ENCODE data around the gene PMM2.

Gene PMM2

DNA sequence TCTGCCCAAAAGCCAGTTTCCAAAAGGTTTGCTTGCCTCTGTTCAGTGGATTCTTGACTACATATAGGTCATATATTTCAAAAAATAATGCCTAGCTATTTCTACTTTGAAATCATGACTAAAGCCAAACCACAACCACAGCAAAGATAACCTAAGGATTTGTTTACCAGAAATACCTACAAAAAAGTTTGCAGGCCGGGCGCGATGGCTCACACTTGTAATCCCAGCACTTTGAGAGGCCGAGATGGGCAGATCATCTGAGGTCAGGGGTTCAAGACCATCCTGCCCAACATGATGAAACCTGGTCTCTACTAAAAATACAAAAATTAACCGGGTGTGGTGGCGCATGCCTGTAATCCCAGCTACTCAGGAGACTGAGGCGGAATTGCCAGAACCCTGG, 56.0 kb downstream of the PMM2 start:
- DNase-seq, result no peak

DNA sequence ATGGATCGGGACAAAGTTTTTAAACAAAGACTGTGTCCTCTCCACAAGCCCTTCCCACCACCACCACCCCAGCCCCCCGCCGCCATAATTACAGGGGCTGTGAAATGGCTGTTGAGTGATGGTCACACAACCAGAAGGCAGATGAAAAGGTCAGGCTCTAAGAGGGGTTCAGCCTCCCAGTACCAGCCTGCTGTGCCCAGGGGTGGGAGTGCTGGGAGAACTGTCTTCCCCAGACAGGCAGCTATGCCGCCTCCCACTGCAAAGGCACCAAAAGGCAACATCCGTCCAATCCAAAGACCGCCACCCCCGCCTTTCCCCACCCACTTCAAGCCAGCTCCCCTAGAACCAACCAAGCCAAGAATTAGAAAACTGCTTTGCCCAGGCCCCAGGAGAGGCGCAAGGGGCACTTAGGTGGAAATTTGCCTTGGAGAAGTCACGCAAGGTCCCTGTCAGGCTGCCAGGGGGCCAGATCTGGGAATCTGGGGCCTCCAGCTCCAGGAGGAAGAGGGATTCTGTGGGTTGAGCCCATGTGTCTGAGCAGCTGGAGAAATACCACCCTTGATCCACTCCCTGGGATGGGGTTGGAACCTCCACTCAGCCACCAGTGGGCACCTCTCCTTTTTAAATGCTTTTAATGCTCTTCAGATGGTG, 56.8 kb downstream of the PMM2 start:
- DNase-seq, result no peak

DNA sequence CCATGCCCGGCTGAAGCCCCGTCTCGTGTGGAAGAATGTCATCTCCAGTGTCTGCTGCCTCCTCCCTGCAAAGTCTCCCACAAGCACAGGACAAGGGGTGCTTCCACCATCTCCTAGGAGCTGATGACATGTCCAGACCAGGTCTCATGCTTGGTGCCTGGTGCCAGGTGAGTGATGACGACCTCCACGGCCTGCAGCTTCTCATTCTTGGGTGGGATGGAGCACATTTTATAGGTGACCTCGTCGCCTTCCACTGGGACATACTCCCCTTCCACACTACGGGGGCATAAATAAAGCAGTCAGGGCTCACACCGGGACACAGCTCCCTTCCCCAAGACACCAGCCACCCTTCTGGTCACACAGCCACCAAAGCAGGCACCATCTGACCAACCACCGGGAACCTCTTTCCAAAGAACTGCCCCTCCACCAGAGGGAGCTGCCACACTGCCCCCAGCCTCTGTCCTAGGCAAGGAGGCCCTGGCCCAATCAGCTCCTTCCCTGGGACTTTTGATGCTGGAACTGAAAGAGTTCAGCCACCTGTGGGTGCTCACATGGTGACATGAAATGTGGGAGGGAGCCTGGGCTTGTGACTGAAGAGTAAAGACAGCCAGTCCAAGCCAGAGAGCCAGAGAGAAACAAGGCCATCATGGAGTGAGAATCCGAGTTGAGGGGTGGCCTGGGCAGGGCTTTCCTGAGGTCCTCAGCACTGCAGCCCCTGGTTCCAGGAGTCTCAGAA, 57.6 kb downstream of the PMM2 start:
- DNase-seq, result no peak

DNA sequence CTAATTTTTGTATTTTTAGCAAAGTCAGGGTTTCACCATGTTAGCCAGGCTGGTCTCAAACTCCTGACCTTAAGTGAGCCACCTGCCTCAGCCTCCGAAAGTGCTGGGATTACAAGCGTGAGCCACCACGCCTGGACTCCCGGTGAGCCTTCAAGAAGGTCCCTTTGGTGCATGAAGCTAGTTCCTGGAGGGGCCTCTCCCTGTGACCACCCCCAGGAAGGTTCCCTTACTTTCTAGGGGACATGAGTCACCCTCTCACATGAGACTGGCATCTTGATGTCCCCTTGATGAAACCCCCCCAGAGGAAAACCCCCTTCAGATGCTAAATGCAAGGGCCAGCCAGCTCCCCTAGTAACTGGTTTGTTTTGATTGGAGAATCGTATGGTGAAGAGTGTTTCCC, 58.3 kb downstream of the PMM2 start:
- no peak for DNase-seq

DNA sequence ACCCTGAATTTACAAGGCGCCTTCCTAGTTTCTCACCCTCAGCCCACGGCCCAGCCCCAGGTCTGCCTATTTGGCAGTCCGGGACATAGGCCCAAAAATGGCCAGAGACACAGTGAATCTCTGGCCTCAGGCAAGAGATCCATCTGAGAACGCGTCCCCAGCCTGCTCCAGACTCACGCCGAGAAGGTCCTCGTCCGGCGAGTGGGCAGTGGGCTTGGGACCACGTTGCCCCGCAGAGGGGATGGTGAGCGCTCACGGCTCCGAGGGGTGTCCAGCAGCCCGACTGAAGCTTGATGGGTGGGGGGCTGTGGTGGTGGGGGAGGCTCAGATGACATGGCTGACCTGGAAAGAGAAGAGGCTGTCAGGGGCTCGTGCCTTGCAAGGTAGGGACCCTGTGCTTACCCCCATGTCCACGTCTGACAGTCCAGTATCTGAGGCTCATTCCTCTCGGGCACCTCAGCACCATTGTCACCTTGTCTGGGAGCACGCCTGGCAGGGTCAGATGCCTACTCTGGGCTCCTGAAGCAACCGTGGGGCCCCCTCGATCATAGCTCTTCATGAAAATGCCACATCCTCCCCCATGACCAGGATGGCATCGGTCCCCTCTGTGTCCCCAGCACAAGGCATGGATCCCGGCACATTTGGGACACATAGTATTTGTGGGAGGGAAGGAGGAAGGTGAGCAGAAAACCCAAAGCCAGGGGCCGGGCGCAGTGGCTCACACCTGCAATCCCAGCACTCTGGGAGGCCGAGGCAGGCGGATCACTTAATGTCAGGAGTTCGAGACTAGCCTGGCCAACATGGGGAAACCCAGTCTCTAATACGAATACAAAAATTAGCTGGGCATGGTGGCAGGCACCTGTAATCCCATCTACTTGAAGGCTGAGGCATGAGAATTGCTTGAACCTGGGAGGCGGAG, 61.6 kb downstream of the PMM2 start:
- DNase-seq, result no peak

DNA sequence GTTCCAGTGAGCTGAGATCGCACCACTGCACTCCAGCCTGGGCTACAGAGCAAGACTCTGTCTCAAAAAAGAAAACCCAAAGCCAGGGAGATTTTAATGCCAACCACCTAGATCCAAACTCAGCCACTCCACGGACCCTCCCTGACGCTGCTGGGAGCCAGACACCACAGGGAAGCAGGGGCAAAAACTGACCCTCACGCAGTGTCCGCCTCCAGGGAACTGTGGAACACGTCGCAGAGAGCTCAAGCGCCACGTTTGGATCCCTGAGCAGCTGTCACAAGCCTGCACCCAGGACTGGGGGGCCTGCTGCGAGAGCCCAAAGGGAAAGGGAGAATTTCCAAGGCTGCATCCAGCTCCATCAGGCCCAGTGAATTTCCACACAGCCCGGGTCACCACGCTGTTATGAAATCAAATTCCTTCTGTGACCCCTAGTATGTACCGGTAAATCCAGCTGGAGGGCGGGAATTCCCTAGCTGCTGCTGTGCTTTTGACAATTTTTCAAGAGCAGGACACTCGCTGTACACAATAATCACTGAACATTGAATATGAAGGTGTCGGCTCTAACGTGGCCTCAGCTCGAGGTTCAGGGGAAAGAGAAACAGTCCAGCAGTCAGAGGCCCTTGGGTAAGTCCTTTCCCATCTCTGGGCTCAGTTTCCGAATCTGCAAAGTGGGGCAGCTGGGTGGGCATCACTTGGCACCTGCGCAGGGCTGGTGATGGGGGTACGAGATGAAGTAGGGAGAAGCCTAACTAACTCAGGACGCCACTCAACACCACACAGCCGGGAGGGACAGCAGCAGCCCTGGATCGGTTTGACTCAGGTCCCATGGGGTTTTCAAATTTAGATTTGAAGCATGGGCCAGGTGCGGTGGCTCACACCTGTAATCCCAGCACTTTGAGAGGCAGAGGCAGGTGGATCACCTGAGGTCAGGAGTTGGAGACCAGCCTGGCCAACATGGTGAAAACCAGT, 62.6 kb downstream of the PMM2 start:
- DNase-seq, result peak; percentile 72

DNA sequence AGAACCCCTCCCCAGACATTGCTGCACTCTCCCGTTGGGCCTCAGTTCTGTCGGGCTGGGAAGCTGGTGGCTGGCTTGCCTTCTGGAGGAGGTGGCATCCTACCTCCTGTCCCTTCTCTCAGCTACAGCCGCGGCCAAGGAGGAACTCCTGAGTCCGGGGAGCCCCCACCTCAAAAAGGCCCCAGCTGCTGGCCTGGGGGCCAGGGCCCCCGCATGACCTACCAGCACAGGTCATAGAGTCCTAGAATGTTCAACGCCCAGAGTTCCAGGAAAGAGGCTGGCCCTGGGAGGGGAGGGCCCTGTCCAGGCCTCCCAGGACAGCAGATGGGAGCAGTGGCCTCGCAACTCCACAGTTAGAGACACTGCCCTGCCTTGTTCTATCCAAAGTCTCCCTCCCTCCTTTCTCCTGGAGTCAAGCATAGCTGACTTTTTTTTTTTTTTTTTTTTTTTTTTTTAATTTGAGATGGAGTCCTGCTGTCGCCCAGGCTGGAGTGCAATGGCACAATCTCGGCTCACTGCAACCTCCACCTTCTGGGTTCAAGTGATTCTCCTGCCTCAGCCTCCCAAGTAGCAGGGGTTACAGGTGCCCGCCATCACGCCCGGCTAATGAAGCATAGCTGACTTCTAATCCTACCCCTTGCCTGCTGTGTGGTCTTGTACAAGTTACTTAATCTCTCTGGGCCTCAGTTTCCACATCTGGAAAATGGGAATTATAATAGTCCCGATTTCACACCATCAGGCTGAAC, 64.1 kb downstream of the PMM2 start:
- no peak for DNase-seq

DNA sequence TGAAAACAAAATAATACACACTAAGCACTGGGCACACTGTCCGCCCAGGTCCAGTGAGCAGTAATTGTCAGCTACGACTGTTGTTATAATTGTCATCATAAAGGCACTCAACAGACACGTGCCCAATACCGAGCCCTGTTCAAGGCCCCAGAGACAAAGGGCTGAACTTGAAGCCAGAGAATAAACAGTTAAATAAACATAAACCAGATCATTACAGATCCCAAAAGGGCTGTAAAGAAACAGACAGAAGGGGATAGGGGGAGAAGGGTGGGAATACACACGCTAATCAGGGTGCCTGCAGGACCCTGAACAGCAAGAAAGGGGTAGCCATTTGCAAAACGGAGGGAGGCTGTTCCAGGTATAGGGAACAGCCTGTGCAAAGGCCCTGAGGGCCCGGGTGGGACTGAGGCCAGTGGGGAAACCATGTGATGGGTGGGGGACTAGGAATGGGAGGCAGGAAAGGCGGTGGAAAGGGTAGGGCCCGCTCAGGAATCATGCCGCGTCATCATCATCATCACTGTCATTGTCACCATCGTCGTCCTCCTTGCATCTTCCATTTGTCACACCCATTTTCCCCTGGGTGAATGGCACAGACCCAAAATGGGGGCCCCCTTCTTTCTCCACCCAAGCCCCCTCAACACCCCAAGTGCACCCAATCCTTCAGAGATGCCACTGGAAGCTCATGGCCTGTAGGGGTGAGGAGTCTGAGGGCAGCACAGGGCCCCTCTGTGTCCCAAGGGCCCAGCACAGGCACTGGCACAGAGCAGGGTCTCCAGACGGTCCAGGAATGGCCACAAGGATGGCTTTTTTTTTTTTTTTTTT, 64.9 kb downstream of the PMM2 start:
- no peak for DNase-seq

DNA sequence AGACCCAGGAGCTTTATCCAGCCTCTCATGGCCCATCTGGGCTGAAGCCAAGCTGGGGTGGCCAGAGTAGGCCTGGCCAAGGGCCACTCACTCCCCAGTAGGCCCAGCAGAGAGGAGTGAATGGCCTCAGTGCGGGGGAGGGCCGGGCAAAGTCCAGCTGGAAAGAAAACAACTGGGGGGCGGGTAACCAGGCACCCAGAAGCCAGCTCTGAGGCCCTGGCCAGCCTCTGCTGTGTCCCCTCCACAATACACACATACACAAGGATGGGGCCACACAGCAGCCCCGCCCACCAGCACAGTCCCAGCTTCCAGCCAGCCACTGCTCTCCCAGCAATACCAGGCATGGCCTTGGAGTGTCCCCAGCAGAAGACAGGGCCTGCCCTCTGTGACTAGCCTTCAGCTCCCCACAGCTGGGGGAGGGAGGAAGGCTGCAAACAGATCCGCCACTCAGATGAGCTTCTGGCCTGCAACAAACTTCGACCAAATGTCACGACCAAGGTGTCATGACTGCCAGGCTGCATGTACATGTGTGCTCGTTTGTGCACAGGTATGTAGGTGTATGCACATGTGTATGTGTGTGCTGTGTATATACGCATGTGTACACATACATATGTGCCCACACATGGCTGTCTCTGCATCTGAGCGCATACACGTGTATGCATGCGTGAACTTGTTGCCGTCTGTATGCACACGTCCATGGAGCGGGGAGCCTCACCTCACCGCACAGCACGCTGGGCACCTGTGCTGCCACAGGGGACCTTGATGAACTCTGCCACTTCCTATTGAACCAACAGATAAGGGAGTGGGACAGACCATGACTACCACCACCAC, 66.2 kb downstream of the PMM2 start:
- no peak for DNase-seq

DNA sequence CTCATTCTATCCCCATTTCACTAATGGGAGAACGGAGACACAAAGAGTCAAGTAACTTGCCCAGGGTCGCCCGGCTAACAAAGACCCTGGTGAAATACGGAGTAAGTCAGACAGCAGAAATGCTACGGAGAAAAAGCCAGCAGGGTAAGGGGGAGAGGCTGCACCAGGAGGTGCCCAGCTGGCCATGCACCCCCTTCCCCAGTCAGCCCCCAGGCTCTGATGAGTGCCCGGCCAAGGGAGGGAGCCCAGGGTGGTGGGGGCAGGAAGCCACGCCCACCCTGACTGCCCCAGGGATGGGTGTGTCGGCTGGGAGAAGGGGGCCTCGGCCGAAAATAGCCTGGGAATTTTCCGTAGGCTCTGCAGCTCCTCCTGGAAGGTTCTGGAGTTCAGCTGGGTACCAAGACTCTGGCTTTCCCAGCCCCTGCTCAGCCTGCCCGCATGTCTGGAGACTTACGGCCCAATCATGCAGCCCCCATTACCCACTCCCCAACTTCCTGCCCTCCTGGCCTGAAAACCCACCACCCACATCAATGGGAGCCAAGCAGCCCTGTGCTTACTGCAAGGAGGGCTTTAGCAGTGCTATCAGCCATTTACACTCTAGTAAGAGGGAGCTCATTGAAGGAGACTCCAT, 67.0 kb downstream of the PMM2 start:
- no peak for DNase-seq

DNA sequence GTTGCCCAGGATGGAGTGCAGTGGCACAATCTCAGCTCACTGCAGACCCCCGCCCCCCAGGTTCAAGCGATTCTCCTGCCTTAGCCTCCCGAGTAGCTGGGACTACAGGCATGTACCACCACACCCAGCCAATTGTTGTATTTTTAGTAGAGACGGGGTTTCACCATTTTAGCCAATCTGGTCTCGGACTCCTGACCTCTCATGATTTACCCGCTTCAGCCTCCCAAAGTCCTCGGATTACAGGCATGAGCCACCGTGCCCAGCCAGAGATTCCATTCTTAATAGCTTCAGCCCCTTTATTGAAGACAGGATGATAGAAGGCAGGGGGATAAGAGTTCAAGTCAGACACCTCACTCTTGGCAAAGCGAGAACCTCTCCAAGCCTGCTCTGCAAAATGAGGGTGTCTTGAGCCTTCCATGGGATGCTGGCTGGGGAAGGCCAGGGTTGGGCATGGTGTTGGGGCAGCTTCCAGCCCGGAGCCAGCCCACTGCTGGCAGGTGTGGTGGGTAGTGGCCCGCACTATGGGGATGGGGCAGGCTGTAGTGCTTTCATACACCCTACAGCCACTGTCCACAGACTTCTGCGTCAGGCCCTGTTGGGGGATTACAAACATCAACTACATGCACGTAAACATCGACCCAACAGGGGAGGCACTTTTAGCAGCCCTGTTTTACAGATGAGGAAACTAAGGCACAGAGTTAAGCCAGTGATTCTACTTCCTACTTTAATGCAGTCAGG, 67.7 kb downstream of the PMM2 start:
- no peak for DNase-seq

DNA sequence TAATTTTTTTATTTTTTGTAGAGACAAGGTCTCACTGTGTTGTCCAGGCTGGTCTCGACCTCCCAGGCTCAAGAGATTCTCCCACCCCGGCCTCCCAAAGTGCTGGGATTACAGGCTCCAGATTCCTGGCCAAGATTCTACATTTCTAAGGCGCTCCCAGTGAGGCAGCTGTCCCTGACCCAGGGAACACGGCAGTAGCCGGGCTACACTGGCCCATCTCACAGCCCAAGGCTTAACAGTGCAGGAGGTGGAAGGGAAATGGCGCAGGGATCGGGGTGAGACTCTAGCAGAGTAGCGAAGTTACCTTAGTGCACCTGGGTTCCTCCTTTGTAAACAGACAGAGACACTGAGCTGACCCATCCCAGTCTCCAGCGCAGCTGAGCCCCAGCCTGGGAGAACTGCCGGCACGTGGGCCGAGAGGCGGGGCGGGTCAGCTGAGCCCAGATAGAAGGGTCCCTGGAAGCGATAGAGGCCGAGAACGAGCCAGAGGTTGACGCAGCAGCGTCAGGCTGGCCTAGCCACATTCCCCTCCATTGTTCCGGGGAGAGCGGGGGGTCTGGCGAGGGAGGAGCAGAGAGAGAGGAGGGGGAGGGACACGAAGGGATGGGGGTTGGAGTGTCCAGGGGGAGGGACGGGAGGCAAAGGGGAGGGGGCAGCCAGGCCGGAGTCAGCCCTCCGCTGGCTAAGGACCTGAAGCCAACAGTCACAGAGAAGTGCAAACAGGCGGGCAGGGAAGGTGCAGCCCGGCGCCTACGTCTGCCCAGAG, 68.7 kb downstream of the PMM2 start:
- no peak for DNase-seq

DNA sequence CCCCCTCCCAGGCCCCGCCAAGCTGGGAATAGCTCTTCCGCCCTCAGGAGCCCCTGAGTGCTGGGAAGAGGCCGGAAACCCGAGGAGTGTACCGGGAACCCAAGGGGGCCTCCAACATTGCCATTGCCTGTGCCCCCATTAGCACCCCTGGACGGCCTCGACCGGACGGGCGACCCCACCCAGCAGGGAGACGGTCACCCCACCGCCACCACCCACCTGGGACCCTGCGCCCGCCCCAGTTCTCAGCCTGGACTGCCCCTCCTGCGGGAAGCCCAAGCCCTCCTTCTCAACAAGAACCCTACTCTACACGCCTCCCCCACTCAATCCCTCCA, 69.2 kb downstream of the PMM2 start:
- no peak for DNase-seq

DNA sequence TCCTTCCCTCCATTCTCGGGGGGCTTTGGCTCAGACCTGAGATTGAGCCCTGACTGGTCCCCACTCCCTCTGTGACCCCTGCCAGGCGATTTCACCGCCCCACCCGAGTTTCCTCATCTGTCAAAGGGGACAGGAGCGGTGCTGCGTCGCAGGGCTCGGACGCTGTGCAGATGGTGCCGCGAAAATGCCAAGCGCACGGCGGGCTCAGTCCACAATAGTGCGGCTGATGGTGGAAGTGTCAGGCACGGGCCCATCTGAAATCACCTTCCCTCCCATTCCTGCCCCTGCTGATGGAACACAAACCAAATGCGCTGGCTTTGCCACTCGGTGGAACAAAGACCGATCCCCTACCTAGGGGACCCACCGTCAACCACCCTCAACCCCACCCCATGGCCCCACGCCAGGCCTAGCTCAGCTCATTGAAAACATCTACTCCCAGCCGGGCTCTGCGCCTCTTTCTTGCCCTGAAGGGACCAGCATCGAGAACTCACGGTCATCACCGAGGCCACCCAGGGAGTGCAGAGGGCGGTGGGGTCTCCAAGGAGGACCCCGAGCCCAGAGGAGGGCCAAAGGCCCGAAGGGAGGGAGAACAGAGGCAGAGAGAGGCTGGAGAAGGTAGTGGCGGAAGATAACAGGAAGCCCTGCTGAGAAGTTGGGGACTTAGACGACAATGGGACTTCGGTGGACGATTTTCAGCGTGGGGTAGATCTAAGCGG, 69.7 kb downstream of the PMM2 start:
- peak; percentile 38 for DNase-seq

DNA sequence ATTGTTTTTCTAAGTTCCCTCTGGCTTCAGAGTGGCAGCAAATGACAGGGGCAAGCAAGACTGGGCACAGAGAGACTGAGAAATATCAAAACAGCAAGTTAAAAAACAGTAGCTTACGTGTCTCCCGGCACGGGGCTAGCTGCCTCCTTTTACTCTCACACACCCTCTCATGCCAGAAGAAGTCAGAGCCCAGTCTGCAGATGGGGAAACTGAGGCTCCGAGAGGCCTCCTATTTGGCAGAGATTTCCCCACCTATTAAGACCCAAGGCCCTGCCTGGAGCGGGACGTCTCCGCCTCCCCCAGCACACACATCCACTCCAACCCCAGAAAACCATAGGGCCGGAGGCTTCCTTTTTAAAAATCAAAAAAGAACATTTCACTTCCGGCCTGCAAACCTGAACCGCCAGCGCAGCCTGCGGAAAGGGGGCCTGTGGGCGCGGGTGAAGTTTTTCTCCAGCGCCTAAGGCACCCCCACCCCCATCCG, 70.3 kb downstream of the PMM2 start:
- DNase-seq, result no peak

DNA sequence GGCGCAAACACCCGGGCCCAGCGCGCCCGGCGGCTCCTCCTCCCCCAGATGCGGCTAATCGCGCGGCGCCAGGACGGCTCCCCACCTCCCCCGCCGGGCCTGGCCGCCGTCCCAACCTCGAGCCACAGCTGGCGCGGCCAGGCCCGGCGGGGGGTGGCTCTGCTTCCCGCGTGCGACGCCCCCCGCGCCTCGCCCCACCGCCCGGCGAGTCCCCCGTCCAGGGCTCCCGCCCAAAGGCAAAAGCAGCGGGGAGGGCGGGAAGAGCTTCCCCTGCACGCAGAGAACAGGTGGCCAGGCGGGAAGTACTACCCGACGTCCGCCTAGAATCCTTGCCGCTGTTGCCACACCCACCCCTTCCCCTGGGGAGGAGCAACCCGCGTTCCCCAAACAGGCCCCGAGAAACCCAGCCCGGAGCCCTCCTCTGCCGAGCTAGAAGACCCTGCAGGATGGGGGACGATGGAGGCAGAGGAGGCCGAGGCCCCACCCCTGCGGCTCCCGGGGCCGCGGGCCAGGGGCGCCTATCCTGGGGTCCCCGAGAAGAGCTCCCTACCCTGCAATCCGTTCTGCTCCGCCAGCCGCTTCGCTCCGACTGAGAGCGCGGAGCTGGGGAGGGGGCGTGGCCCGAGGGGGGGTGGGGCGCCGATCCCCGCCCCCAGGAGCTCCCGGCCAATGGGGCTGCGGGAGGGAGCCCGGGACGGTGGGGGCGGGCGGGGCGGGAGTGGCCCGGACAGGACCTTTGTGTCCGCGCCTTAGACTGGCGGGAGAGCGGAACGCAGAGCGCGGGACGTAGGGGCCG, 71.0 kb downstream of the PMM2 start, which contains the start of gene CARHSP1:
TSS of gene CARHSP1 (minus strand) at position 591 of the 796 bp plus-strand sequence. CDS start 9,678 bp downstream, outside the sequence.
- DNase-seq, result peak; percentile 92

All from EL (cell line).